AML-193 (cell line): ENCODE results near the gene LYPD6.

Source experiments
- DNase-seq, 2 experiments: peaks; one replicate each; lab custom pipeline; 2025; lab: John Stamatoyannopoulos, UW

The LYPD6 gene

DNA sequence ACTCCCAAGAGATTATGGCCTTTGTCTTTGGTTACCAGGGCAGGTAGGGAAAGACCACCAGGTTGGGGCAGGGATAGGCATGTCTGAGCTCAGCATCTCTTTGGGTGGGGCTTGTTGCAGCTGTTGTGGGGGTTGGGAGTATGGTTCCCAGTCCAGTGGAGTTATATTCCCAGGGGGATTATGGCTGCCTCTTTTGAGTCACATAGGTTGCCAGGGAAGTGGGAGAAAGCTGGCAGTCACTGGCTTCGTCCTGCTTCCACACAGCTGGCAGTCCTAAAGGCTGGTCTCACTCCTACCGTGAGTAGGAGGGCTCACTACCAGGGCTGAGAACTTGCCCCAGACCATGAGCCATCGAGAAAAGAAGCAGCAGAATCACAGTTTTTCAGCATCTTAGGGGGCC lies 79.1 kb downstream of the LYPD6 start:
- DNase-seq: no peak

GRCh38 chr2:149410701-149411484 lies 80.5 kb downstream of the LYPD6 start:
- no peak for DNase-seq

DNA sequence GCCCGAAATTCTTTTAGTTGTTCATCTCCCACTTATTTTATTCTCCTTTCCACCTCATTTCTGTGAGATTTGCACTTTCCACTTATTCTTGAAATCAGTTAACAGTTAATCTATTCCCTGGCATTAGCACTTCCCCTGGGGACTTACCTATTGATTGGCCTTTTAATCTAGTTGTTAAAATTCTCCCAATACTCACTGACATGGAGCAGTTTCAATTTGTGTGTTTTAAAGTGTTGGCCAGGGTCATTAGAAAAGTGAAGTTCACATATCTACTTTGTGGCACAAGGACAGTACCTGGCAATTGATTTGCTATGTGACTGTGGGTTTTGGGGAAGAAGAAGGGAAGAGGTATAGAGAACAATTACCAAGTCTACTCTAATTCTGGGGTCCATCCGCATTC lies 83.1 kb downstream of the LYPD6 start:
- DNase-seq: no peak

DNA sequence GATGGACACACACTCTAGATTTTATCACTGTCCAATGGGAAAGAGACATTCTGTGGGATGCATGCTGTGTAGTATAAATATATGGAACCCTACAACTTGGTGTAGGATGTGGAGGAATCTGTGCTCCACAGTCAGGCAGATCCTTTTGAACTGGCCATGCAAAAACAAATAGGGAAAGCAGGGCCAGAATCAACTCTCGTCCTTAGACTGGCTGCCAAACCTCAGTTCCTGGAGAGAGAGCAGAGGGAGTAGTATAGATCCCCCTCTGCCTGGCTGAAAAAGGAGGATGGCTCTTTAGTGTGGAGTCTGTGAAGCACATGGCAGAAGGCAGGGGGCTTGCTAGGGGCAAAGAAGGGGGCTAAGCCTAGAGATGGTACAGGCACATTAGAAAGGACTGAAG lies 84.7 kb downstream of the LYPD6 start:
- no peak for DNase-seq

- DNase-seq: no peak
These were observed 87.7 kb downstream of the LYPD6 start for GRCh38 chr2:149418065-149418464.

- no peak for DNase-seq
These were observed 89.9 kb downstream of the LYPD6 start for GRCh38 chr2:149420053-149420963.

DNA sequence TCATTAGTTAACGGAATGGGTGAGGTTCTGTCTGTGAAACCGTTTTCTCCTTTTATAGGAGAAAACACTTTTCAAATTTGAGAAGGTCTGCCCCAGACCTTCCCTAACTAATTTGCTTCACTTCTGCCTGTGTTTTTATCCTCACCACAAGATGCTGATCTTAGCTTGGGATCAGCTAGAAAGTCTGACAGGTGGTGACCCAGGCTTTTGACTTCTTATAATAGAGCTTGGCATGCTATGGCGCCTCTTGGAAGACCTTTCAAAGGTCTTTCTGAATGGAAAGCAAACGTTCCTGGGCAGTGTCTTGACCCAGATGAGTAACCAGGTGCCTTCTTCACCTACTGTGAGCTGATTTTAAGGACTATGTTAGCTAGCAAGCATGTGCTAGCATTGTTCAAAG lies 91.4 kb downstream of the LYPD6 start:
- no peak for DNase-seq

- no peak for DNase-seq
These were observed 92.1 kb downstream of the LYPD6 start for GRCh38 chr2:149422337-149422990.

DNA sequence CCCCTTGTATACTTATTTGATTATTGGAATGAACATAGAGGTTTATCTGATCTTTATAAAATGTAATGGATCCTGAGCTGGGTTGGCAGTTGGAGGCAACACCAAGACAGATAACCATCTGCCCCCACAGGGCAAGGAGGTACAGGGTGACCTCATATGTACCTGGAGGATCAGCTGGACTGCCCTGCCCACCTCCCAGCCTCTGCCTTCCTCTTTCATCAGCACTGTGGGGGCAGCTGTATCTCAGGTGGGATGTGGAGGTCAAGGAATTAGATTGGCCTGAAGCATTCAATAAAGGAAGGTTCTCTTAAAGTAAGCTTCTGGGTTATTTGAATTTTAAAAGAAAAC lies 92.6 kb downstream of the LYPD6 start:
- no peak for DNase-seq

- DNase-seq: no peak
These were observed 93.2 kb downstream of the LYPD6 start for GRCh38 chr2:149423630-149424029.

- no peak for DNase-seq
These were observed 97.0 kb downstream of the LYPD6 start for GRCh38 chr2:149427387-149427786.

- DNase-seq: no peak
These were observed 98.4 kb downstream of the LYPD6 start for GRCh38 chr2:149428783-149429182.

- DNase-seq: no peak
These were observed 100.7 kb downstream of the LYPD6 start for GRCh38 chr2:149430743-149431736.

- no peak for DNase-seq
These were observed 108.1 kb downstream of the LYPD6 start for GRCh38 chr2:149438330-149438960.

DNA sequence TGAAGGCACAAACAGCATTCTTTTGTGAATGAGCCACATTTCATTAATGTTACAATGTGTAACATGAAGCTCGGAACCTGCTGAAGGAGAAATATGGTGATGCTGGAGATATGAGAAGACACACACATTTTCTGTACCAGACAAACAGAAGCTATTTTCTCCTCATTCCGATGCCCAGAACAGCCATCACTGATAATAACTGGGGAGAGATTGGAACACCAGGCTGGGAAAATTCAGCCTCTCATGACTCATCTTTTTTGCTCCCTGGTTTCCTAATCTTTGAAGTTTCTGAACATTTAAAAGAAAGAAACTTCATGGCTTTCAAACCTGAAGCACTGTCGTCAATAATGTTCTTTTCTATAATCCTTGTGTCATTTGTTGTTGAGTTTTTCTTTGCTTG lies 110.9 kb downstream of the LYPD6 start:
- DNase-seq: no peak

- no peak for DNase-seq
These were observed 112.0 kb downstream of the LYPD6 start for GRCh38 chr2:149442346-149442745.

DNA sequence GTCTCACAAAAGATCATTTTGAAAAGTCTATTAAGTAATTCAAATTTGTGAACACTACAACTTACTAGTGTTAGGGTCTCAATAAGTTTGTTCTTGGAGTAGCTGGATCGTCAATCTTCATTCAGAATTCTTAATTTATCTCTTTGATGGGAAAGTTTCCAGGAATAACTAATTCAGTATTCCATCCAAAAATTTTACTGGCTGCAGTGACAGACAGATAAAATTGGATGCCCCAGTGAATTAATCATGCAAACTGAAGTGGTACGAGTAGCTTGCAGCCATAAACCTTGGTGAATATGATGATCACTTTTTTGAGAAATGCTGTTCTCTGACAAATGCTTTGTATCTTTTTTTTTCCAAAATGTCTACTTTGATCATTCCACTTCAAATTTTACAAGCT lies 112.8 kb downstream of the LYPD6 start:
- no peak for DNase-seq

DNA sequence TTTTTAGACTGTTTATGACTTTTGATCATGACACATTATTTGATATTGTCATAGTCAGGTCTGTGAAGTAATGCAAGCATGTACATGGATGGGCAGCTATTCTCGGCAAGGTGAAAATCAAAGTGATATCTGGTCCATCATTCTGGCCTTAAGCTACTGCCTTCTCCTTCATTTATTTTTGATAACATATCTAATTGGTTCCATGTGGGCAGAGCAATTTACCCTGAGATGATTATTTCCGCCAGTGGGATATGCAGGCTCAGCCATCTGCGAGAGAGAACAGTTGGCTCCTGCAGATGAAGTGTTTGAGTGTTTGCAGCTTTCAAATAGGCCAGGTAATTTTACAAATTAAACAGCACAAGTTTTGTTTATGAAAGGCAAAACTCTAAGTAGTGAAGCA lies 116.4 kb downstream of the LYPD6 start:
- no peak for DNase-seq

DNA sequence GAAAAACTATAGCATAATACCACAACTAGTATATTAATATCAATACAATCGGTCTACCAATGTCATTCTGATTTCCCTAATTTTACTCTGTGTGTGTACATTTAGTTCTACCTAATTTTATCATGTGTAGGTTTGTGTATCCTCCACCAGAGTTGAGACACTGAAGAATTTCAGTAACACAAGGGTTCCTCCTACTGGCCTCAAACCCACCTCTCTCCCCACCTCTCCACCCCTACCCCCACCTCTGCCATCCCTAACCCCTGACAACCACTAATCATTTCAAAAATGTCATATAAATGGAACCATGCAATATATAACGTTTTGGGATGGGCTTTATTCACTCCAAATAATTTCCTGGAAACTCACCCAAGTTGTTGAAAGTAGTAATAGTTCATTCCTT lies 117.9 kb downstream of the LYPD6 start:
- DNase-seq: no peak

- no peak for DNase-seq
These were observed 118.6 kb downstream of the LYPD6 start for GRCh38 chr2:149449017-149449416.
